ENCODE measurements around the gene RPIA.

Gene RPIA

GRCh38 chr2:88680266-88680902, 11.1 kb upstream of the RPIA start:
- no peaks in the 10 kb centered on the region for H3K79me2 ChIP-seq (ENCODE audit: control insufficient read depth, low read length)
- H4K20me1 ChIP-seq (ENCODE audit: control insufficient read depth, insufficient read depth, low read depth, low read length): no peaks in the 10 kb centered on the region
- peaks cover 28% of the 10 kb centered on the region for H3K9me3 ChIP-seq (ENCODE audit: control insufficient read depth, insufficient read depth, low read length)
- H3K4me2 ChIP-seq (ENCODE audit: low read length): no peak overlapping the region
- H3K9me2 ChIP-seq (replicated peaks; ENCODE audit: control insufficient read depth, low read length): no peaks in the 10 kb centered on the region
- H3K4me1 ChIP-seq (ENCODE audit: control insufficient read depth, low read length): peaks cover 9% of the 10 kb centered on the region
- H3K4me3 ChIP-seq (ENCODE audit: low read length): no peak overlapping the region
- H3F3A ChIP-seq (ENCODE audit: control insufficient read depth, insufficient read depth): no peaks in the 10 kb centered on the region
- H3K27ac ChIP-seq (ENCODE audit: low read depth, low read length): no peak overlapping the region
- TF ChIP-seq EZH2phosphoT487 (IDR thresholded peaks at IDR 0.05; ENCODE audit: borderline replicate concordance, low read length) (no peak), CTCF (IDR thresholded peaks at IDR 0.05; ENCODE audit: low read depth, low read length, poor library complexity, severe bottlenecking) (no peak)
- no peaks in the 10 kb centered on the region for H3K36me3 ChIP-seq (ENCODE audit: control insufficient read depth, low read length)
- no peaks in the 10 kb centered on the region for H3K27me3 ChIP-seq (ENCODE audit: control insufficient read depth, low read length)

- Histone ChIP-seq H3K27ac (ENCODE audit: low read depth, low read length) (no peak overlapping the region), H3K4me3 (ENCODE audit: low read length) (no peak overlapping the region), H3K9me2 (replicated peaks; ENCODE audit: control insufficient read depth, low read length) (no peaks in the 10 kb centered on the region), H3K4me2 (ENCODE audit: low read length) (no peak overlapping the region), H3K27me3 (ENCODE audit: control insufficient read depth, low read length) (no peaks in the 10 kb centered on the region), H3K4me1 (ENCODE audit: control insufficient read depth, low read length) (peaks cover 9% of the 10 kb centered on the region), H3K9me3 (ENCODE audit: control insufficient read depth, insufficient read depth, low read length) (peaks cover 28% of the 10 kb centered on the region), H3K36me3 (ENCODE audit: control insufficient read depth, low read length) (no peaks in the 10 kb centered on the region), H3K79me2 (ENCODE audit: control insufficient read depth, low read length) (no peaks in the 10 kb centered on the region), H4K20me1 (ENCODE audit: control insufficient read depth, insufficient read depth, low read depth, low read length) (no peaks in the 10 kb centered on the region), H3F3A (ENCODE audit: control insufficient read depth, insufficient read depth) (no peaks in the 10 kb centered on the region)
- no peak for TF ChIP-seq CTCF (IDR thresholded peaks at IDR 0.05; ENCODE audit: low read depth, low read length, poor library complexity, severe bottlenecking)
Observed at GRCh38 chr2:88680916-88681315, 10.6 kb upstream of the RPIA start.

- Histone ChIP-seq H3K36me3 (ENCODE audit: control insufficient read depth, low read length) (0 out of 2 replicates have a peak, but pooled peaks cover 2% of the 10 kb centered on the region), H3K27ac (ENCODE audit: low read depth, low read length) (no peak overlapping the region), H3K27me3 (ENCODE audit: control insufficient read depth, low read length) (no peaks in the 10 kb centered on the region), H4K20me1 (ENCODE audit: control insufficient read depth, insufficient read depth, low read depth, low read length) (no peaks in the 10 kb centered on the region), H3K4me2 (ENCODE audit: low read length) (no peak overlapping the region), H3K9me2 (replicated peaks; ENCODE audit: control insufficient read depth, low read length) (no peaks in the 10 kb centered on the region), H3F3A (ENCODE audit: control insufficient read depth, insufficient read depth) (no peaks in the 10 kb centered on the region), H3K4me3 (ENCODE audit: low read length) (no peak overlapping the region), H3K79me2 (ENCODE audit: control insufficient read depth, low read length) (no peaks in the 10 kb centered on the region), H3K9me3 (ENCODE audit: control insufficient read depth, insufficient read depth, low read length) (peaks cover 39% of the 10 kb centered on the region), H3K4me1 (ENCODE audit: control insufficient read depth, low read length) (peaks cover 20% of the 10 kb centered on the region)
- TF ChIP-seq EZH2phosphoT487 (IDR thresholded peaks at IDR 0.05; ENCODE audit: borderline replicate concordance, low read length) (no peak), CTCF (IDR thresholded peaks at IDR 0.05; ENCODE audit: low read depth, low read length, poor library complexity, severe bottlenecking) (no peak)
Observed at GRCh38 chr2:88683160-88684021, 8.1 kb upstream of the RPIA start.
